ENCODE results near the gene COL18A1. TPM values are rescaled to one million over a fixed set of nuclear protein-coding genes. Genes with fewer than 3 reads are reported as not detected.
"Not testable (repeated sequence)": the region's sequence is repeated elsewhere in the genome, so short reads cannot be mapped to it uniquely, and the experiment has no call there.

The COL18A1 gene
- total RNA-seq, 1 donor from 2014 or later = 61.1 TPM

- peaks cover 8% of the 10 kb centered on the region for H3K27me3 Mint-ChIP-seq (ENCODE audit: unreplicated experiment)
- no peak for TF ChIP-seq CTCF (IDR thresholded peaks at IDR 0.05; ENCODE audit: unreplicated experiment)
- H3K27ac Mint-ChIP-seq (ENCODE audit: unreplicated experiment) = no peak overlapping the region
- no peak overlapping the region for H3K4me3 Mint-ChIP-seq (ENCODE audit: unreplicated experiment)
- H3K4me1 Mint-ChIP-seq (ENCODE audit: unreplicated experiment) = no peaks in the 10 kb centered on the region
- DNase-seq (ENCODE audit: low spot score) = no peak
- no peaks in the 10 kb centered on the region for H3K9me3 Mint-ChIP-seq (ENCODE audit: unreplicated experiment)
- H3K36me3 Mint-ChIP-seq (ENCODE audit: low read depth, unreplicated experiment) = no peaks in the 10 kb centered on the region
These were observed 94.3 kb downstream of the COL18A1 start for GRCh38 chr21:45499201-45499750.

- no peaks in the 10 kb centered on the region for H3K36me3 Mint-ChIP-seq (ENCODE audit: low read depth, unreplicated experiment)
- no peak for DNase-seq (ENCODE audit: low spot score)
- H3K27me3 Mint-ChIP-seq (ENCODE audit: unreplicated experiment) = peaks cover 8% of the 10 kb centered on the region
- no peaks in the 10 kb centered on the region for H3K4me1 Mint-ChIP-seq (ENCODE audit: unreplicated experiment)
- no peaks in the 10 kb centered on the region for H3K9me3 Mint-ChIP-seq (ENCODE audit: unreplicated experiment)
- no peak overlapping the region for H3K27ac Mint-ChIP-seq (ENCODE audit: unreplicated experiment)
- no peak overlapping the region for H3K4me3 Mint-ChIP-seq (ENCODE audit: unreplicated experiment)
- no peak for TF ChIP-seq CTCF (IDR thresholded peaks at IDR 0.05; ENCODE audit: unreplicated experiment)
These were observed 95.1 kb downstream of the COL18A1 start for GRCh38 chr21:45499970-45500577.

- not testable (repeated sequence) for H3K27me3 Mint-ChIP-seq (ENCODE audit: unreplicated experiment); H3K27ac Mint-ChIP-seq (ENCODE audit: unreplicated experiment); H3K36me3 Mint-ChIP-seq (ENCODE audit: low read depth, unreplicated experiment); H3K4me1 Mint-ChIP-seq (ENCODE audit: unreplicated experiment); H3K9me3 Mint-ChIP-seq (ENCODE audit: unreplicated experiment); H3K4me3 Mint-ChIP-seq (ENCODE audit: unreplicated experiment); DNase-seq (ENCODE audit: low spot score)
These were observed 96.4 kb downstream of the COL18A1 start for GRCh38 chr21:45501081-45502005.

- no peak for TF ChIP-seq CTCF (IDR thresholded peaks at IDR 0.05; ENCODE audit: unreplicated experiment)
- Mint-ChIP-seq H3K4me1 (ENCODE audit: unreplicated experiment) (no peaks in the 10 kb centered on the region), H3K9me3 (ENCODE audit: unreplicated experiment) (no peaks in the 10 kb centered on the region), H3K27me3 (ENCODE audit: unreplicated experiment) (peaks cover 5% of the 10 kb centered on the region), H3K4me3 (ENCODE audit: unreplicated experiment) (no peak overlapping the region), H3K27ac (ENCODE audit: unreplicated experiment) (no peak overlapping the region), H3K36me3 (ENCODE audit: low read depth, unreplicated experiment) (no peaks in the 10 kb centered on the region)
- no peak for DNase-seq (ENCODE audit: low spot score)
These were observed 97.0 kb downstream of the COL18A1 start for GRCh38 chr21:45502006-45502345.

GRCh38 chr21:45502600-45502999 lies 97.6 kb downstream of the COL18A1 start:
- peaks cover 5% of the 10 kb centered on the region for H3K27me3 Mint-ChIP-seq (ENCODE audit: unreplicated experiment)
- H3K4me3 Mint-ChIP-seq (ENCODE audit: unreplicated experiment) = no peak overlapping the region
- TF ChIP-seq CTCF (IDR thresholded peaks at IDR 0.05; ENCODE audit: unreplicated experiment) = no peak
- H3K4me1 Mint-ChIP-seq (ENCODE audit: unreplicated experiment) = no peaks in the 10 kb centered on the region
- H3K36me3 Mint-ChIP-seq (ENCODE audit: low read depth, unreplicated experiment) = no peaks in the 10 kb centered on the region
- no peak for DNase-seq (ENCODE audit: low spot score)
- no peak overlapping the region for H3K27ac Mint-ChIP-seq (ENCODE audit: unreplicated experiment)
- no peaks in the 10 kb centered on the region for H3K9me3 Mint-ChIP-seq (ENCODE audit: unreplicated experiment)

GRCh38 chr21:45503226-45503625 lies 98.3 kb downstream of the COL18A1 start:
- H3K27ac Mint-ChIP-seq (ENCODE audit: unreplicated experiment); H3K36me3 Mint-ChIP-seq (ENCODE audit: low read depth, unreplicated experiment); DNase-seq (ENCODE audit: low spot score); H3K4me3 Mint-ChIP-seq (ENCODE audit: unreplicated experiment); H3K27me3 Mint-ChIP-seq (ENCODE audit: unreplicated experiment); H3K4me1 Mint-ChIP-seq (ENCODE audit: unreplicated experiment); H3K9me3 Mint-ChIP-seq (ENCODE audit: unreplicated experiment): not testable (repeated sequence)

Measured in endothelial cell (in vitro differentiated cells).